ENCODE measurements around the gene BTRC. TPM values are rescaled to one million over a fixed set of nuclear protein-coding genes. Genes with fewer than 3 reads are reported as not detected.

The BTRC gene
- total and polyA plus RNA-seq, 5 experiments from 2014 or later: 7.9 to 23.8 (median 11.0) TPM

DNA sequence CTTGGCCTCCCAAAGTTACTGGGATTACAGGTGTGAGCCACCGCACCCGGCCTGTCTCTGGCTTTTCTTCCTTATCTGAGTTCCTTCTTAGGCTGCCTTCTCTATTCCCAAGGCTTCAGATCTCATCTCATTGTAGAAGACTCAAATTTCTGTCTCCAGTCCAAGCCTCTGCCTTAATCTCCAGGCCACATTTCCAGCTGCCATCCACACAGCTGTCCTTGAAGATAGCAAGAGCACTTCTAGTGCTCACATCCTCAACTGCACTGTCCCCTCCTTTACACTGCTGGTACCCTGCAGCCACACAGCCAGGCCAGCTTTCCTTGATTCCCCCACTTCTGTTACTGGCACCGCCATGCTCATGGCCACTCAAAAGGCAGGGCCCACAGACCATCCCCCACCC is 198.5 kb downstream of the BTRC start:
- H3K9me3 Mint-ChIP-seq: no peaks in the 10 kb centered on the region
- DNase-seq: no peak
- no peaks in the 10 kb centered on the region for H3K27me3 Mint-ChIP-seq
- ATAC-seq: no peak
- H3K4me3 Mint-ChIP-seq: no peak overlapping the region
- H3K4me1 Mint-ChIP-seq: peaks cover 0 to 4% (median under 1%) of the 10 kb centered on the region in 4 donors
- POLR2A ChIA-PET: no interaction called here
- H3K36me3 Mint-ChIP-seq: peaks cover 9 to 49% (median 20%) of the 10 kb centered on the region in 3 donors
- peak overlapping the region in 1 of 10 donors; percentile 6 for H3K27ac Mint-ChIP-seq

DNA sequence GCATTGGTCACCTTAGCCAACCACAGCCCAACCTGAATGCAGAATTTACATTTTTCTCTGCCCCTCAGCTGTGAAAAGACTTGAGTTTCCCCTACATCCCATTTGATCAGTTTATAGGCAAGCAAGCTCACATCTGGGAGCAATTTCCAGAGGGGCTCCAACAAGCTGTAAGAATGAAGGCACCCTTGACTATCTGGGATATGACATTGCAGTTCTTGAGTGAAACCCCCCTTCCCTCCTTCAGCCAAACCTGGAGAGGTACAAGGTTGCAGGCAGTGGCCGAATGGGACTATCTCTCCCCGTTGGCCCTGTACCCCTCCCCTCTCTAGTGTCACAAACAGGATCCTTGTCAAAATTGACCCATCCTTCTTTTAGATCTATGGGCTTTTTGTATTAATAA is 203.6 kb downstream of the BTRC start:
- Mint-ChIP-seq H3K4me1 (peaks cover 13 to 26% (median 21%) of the 10 kb centered on the region in 4 donors), H3K9me3 (no peaks in the 10 kb centered on the region), H3K4me3 (peak overlapping the region in 1 of 10 donors; percentile 51), H3K27ac (peak overlapping the region in 1 of 10 donors; percentile 2), H3K36me3 (peaks cover 5 to 25% (median 15%) of the 10 kb centered on the region in 3 donors), H3K27me3 (peaks cover 0 to 5% (median 0%) of the 10 kb centered on the region in 5 donors)
- ATAC-seq (no peak), DNase-seq (no peak)
- POLR2A ChIA-PET: no interaction called here

DNA sequence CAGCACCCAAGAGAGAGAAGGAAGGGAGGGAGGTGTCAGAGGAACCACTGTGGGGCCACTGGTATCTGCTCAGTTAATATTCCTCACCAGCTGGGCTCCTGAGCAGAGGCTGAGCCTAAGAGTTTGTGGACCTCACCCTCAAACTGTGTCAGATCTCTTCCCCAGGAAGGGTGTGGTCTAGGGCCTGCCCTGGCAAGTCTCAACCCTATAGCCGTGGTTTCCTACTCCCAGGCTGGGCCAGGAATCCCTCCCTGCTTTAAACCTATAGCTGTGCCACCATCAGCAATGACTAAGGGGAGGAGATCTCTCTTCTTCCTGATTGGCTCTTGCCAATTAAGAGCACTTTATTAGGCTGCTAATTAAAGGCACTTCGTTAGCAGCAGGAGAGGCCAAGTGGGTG is 204.2 kb downstream of the BTRC start:
- Mint-ChIP-seq H3K4me3 (no peak overlapping the region), H3K27me3 (peaks cover 0 to 8% (median 0%) of the 10 kb centered on the region in 5 donors), H3K36me3 (peaks cover 0 to 18% (median 10%) of the 10 kb centered on the region in 3 donors), H3K4me1 (peaks cover 13 to 22% (median 21%) of the 10 kb centered on the region in 4 donors), H3K9me3 (no peaks in the 10 kb centered on the region), H3K27ac (peak overlapping the region in 1 of 10 donors; percentile 65)
- DNase-seq: no peak
- ATAC-seq: peak; percentile 60
- POLR2A ChIA-PET: no interaction called here

DNA sequence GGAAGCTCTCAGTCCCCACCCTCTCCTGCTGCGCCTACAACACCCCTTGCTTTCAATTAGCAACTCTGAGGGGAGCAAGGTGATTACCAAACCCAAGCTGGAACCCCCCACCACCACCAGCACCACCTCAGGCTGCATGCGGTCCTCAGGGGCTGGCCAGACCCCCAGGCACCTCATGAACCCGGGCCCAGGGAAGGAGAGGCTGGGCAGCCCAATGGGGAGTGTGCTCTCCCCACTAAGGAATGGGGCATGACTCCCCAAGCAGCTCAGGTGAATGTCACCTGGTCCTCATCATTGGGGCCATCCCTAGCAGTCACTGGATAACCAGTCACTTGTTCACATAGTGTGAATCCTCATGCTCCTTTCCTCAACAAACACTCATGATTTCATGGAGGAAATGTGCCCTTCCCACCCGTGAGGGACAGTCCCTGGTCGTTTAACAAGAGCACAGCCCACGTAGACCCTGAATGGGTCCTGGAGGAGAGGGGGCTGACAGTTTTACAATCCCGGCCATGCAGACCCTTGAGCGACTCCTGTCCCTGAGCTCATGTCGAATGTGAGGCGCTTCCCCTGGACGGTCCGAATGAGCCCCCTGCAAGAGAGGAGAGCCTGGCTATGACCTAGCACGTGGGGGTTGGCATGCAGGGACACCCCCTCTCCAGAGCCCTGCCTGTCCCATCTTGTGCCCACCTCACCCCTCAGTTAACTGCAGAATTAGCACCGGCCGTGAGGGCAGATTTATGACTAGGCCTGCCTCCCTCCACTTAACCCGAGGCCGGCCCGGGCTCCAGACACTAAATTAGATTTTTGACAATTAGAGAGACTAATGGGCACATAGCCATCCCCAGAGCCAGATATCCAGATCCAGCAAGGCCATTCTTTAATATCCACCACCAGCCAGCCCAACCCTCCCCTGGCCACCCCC is 205.0 kb downstream of the BTRC start:
- Mint-ChIP-seq H3K27ac (peak overlapping the region in 1 of 10 donors; percentile 69), H3K4me3 (peak overlapping the region in 2 of 10 donors; percentile 56 to 65), H3K4me1 (peaks cover 13 to 22% (median 21%) of the 10 kb centered on the region in 4 donors), H3K36me3 (peaks cover 0 to 11% (median 5%) of the 10 kb centered on the region in 3 donors), H3K27me3 (peaks cover under 1 to 13% (median 3%) of the 10 kb centered on the region in 5 donors), H3K9me3 (no peaks in the 10 kb centered on the region)
- no peak for DNase-seq
- ATAC-seq: no peak
- POLR2A ChIA-PET: no interaction called here

GRCh38 chr10:101559596-101560297 is 205.8 kb downstream of the BTRC start:
- DNase-seq (no peak), ATAC-seq (no peak)
- peaks cover 0 to 6% (median 2%) of the 10 kb centered on the region in 3 donors for H3K36me3 Mint-ChIP-seq
- H3K27ac Mint-ChIP-seq: peak overlapping the region in 2 of 10 donors; percentile 27 to 78
- peaks cover 13 to 22% (median 21%) of the 10 kb centered on the region in 4 donors for H3K4me1 Mint-ChIP-seq
- no peaks in the 10 kb centered on the region for H3K9me3 Mint-ChIP-seq
- H3K27me3 Mint-ChIP-seq: peaks cover 5 to 17% (median 6%) of the 10 kb centered on the region in 5 donors
- peak overlapping the region in 3 of 10 donors; percentile 24 to 65 (median 37) for H3K4me3 Mint-ChIP-seq
- POLR2A ChIA-PET: no interaction called here

DNA sequence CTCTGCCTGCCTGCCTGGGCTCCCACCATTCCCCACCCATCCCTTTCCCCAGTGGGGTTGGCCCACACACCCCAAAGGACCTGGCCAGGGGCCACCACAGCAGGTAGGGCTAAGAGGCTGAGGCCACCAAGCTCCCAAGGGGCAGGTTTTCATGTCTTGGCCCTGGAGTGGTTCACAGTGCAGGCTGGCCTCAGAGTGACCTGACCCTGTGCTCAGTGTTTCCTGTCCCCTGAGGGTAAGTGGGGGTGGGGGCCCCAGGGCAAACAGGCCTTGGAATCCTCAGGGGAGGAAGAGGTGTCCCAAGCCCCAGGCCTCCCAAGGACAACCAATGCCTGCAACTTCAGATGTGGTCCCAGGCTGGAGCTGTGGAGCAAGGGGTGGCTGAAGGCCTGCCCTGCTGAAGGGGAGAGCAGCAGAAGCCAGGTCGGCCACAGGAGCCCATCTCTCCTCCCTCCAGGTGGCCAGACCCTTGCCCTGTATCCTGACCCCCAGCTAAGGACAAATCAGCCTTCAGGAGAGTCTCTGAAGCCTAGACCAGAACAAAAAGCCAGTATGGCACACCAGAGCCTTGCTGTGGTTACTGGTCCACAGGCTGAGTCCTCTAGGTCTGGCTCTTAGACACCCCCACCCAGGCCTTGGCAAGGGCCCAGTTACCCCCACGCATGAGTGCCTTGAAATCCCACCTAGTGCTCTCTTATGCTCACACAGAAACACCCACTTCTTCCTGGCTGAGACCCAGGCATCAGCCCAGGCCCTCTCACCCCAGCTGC is 206.5 kb downstream of the BTRC start:
- peak overlapping the region in 1 of 10 donors; percentile 57 for H3K27ac Mint-ChIP-seq

DNA sequence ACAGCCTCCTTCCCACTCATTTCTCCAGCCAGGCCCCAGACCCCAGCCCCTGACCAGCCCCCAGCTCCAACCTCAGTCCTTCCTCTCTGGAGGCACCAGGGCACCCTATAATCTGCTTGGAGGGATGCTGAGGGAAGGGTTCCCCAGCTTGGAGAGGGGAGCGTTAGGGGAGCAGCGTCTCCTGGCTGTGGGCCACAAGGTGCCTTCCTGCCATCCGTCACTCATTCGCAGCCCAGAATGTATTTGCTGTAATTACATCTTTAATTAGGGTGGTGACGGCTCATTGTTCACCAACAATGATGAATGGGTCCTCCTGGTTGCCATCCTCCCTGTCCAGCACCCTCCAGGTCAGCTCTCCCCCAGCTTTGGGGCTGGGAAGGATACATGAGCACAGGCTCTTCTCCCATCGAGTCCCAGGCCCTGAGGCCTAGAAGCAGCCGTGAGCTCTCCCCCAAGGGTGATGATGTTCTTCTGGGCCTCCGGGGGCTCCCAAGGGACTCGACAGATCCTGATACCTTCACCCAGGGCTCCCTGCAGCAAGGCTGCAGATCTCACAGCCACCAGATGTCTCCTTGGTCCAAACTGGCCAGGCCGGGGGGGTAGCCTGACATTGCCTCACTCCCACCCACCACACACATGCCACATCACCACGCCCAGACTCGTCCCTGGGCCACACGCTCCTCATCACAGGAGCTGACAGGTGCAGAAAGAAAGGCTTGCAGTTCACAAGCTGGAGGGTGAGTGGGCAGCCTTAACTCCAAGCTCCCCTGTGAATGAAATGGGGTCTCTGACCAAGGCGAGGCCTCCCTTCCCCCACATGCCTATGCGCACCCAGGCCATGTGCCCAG is 207.3 kb downstream of the BTRC start:
- POLR2A ChIA-PET: no interaction called here
- H3K4me1 Mint-ChIP-seq: peaks cover 15 to 24% (median 22%) of the 10 kb centered on the region in 4 donors
- no peaks in the 10 kb centered on the region for H3K36me3 Mint-ChIP-seq
- peaks cover 13 to 32% (median 16%) of the 10 kb centered on the region in 5 donors for H3K27me3 Mint-ChIP-seq
- DNase-seq (no peak), ATAC-seq (no peak)
- no peaks in the 10 kb centered on the region for H3K9me3 Mint-ChIP-seq
- peak overlapping the region in 1 of 10 donors; percentile 57 for H3K27ac Mint-ChIP-seq
- H3K4me3 Mint-ChIP-seq: no peak overlapping the region

More for the DNA sequence above, 206.5 kb downstream of the BTRC start:
- Mint-ChIP-seq H3K9me3 (no peaks in the 10 kb centered on the region), H3K4me1 (peaks cover 13 to 22% (median 21%) of the 10 kb centered on the region in 4 donors), H3K36me3 (peaks cover 0 to 2% (median under 1%) of the 10 kb centered on the region in 3 donors), H3K27me3 (peaks cover 11 to 25% (median 13%) of the 10 kb centered on the region in 5 donors), H3K4me3 (no peak overlapping the region)
- DNase-seq (no peak), ATAC-seq (no peak)
- POLR2A ChIA-PET: no interaction called here

GRCh38 chr10:101562231-101562630 is 208.3 kb downstream of the BTRC start:
- Mint-ChIP-seq H3K4me3 (no peak overlapping the region), H3K9me3 (no peaks in the 10 kb centered on the region), H3K27ac (no peak overlapping the region), H3K4me1 (peaks cover 20 to 26% (median 24%) of the 10 kb centered on the region in 4 donors), H3K27me3 (peaks cover 19 to 39% (median 23%) of the 10 kb centered on the region in 5 donors), H3K36me3 (no peaks in the 10 kb centered on the region)
- ATAC-seq: no peak
- POLR2A ChIA-PET: no interaction called here
- no peak for DNase-seq

DNA sequence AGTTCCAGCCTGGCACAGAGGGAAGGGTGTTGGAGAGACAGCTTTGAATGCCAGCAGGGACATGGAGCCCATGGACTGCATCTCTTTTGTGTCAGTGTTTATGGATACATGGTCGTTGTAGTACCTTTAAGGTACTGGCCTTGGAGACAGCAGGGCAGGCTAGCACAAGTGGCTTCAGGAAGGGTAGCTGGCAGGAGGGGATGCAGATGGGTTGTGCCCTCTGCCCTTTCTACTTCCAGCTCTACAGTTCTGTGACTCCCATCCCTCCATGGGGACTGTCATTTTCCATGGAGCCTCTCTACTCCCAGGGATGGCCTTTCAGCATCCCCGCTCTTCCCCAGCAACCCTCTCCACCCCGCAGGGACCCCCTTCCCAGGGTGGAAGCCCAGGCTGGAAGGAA is 209.0 kb downstream of the BTRC start:
- POLR2A ChIA-PET: no interaction called here
- Mint-ChIP-seq H3K36me3 (no peaks in the 10 kb centered on the region), H3K27me3 (peaks cover 24 to 45% (median 31%) of the 10 kb centered on the region in 5 donors), H3K4me3 (no peak overlapping the region), H3K4me1 (peaks cover 18 to 21% (median 20%) of the 10 kb centered on the region in 4 donors), H3K9me3 (no peaks in the 10 kb centered on the region), H3K27ac (peak overlapping the region in 1 of 10 donors; percentile 24)
- no peak for ATAC-seq
- peak in 1 of 10 donors; percentile 41 for DNase-seq

GRCh38 chr10:101563497-101564040 is 209.6 kb downstream of the BTRC start:
- Mint-ChIP-seq H3K27me3 (peaks cover 29 to 51% (median 36%) of the 10 kb centered on the region in 5 donors), H3K4me1 (peaks cover 13 to 15% (median 14%) of the 10 kb centered on the region in 4 donors), H3K27ac (peak overlapping the region in 1 of 10 donors; percentile 83), H3K4me3 (no peak overlapping the region), H3K36me3 (no peaks in the 10 kb centered on the region), H3K9me3 (no peaks in the 10 kb centered on the region)
- DNase-seq (no peak), ATAC-seq (no peak)
- POLR2A ChIA-PET: no interaction called here

DNA sequence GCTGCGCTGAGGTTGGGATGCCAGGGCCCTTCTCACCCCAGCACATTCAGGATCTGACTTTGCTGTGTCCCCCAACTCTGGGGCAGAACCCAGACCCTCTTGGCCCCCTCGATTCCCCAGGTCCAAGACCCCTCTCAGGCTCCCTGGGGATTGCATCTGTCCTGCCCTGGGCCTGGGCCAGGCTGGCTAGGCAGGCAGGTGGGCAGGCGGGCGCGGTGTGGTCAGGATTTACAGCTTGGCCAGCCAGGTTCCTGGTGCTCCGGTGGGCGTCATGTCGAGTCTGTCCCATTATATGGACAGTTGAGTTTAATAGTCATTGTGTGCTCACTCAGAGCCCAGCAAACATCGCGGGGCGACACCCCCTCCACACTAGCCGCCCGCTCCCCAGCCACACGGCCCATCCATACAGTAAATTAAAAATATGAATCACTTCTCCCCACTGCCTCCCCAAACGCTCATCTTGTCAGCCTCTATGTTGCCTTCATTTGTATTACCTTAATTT is 210.6 kb downstream of the BTRC start:
- ATAC-seq (no peak), DNase-seq (peak in 2 of 10 donors; percentile 16 to 30)
- no peak overlapping the region for H3K4me3 Mint-ChIP-seq
- H3K27me3 Mint-ChIP-seq: peaks cover 32 to 61% (median 42%) of the 10 kb centered on the region in 5 donors
- no peaks in the 10 kb centered on the region for H3K36me3 Mint-ChIP-seq
- POLR2A ChIA-PET: no interaction called here
- peaks cover 6 to 14% (median 9%) of the 10 kb centered on the region in 4 donors for H3K4me1 Mint-ChIP-seq
- no peak overlapping the region for H3K27ac Mint-ChIP-seq
- no peaks in the 10 kb centered on the region for H3K9me3 Mint-ChIP-seq

All from naive thymus-derived CD8-positive, alpha-beta T cell (primary cell).